HL-60 (cell line): ENCODE results near the gene PIEZO1.

Source experiments
- POLR2AphosphoS5 ChIP-seq: IDR thresholded peaks from 2 replicates; pipeline ENCODE4 v1.6.1; 2012; ENCODE audit warnings: low read depth
- TF ChIP-seq, protein P1 (sequence below): IDR thresholded peaks from 2 replicates; pipeline ENCODE4 v1.6.1; 2012; ENCODE audit warnings: low read depth; ENCODE audit not compliant: insufficient replicate concordance

- TF ChIP-seq, protein P1, sequence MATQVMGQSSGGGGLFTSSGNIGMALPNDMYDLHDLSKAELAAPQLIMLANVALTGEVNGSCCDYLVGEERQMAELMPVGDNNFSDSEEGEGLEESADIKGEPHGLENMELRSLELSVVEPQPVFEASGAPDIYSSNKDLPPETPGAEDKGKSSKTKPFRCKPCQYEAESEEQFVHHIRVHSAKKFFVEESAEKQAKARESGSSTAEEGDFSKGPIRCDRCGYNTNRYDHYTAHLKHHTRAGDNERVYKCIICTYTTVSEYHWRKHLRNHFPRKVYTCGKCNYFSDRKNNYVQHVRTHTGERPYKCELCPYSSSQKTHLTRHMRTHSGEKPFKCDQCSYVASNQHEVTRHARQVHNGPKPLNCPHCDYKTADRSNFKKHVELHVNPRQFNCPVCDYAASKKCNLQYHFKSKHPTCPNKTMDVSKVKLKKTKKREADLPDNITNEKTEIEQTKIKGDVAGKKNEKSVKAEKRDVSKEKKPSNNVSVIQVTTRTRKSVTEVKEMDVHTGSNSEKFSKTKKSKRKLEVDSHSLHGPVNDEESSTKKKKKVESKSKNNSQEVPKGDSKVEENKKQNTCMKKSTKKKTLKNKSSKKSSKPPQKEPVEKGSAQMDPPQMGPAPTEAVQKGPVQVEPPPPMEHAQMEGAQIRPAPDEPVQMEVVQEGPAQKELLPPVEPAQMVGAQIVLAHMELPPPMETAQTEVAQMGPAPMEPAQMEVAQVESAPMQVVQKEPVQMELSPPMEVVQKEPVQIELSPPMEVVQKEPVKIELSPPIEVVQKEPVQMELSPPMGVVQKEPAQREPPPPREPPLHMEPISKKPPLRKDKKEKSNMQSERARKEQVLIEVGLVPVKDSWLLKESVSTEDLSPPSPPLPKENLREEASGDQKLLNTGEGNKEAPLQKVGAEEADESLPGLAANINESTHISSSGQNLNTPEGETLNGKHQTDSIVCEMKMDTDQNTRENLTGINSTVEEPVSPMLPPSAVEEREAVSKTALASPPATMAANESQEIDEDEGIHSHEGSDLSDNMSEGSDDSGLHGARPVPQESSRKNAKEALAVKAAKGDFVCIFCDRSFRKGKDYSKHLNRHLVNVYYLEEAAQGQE = no peak
- TF ChIP-seq POLR2AphosphoS5 = no peak
These were observed 60.0 kb downstream of the PIEZO1 start for GRCh38 chr16:88724855-88725555.
